HepG2 (cell line): ENCODE results near the gene HSD17B2. TPM values are rescaled to one million over a fixed set of nuclear protein-coding genes. Genes with fewer than 3 reads are reported as not detected.

Experiments used
- ARNT ChIP-seq: fragments of 450-650 bp; IDR thresholded peaks from 2 replicates; pipeline ENCODE4 v1.6.1; 2017
- FOSL1 ChIP-seq: sonication (generic); formaldehyde crosslinking; IDR thresholded peaks from 2 replicates; pipeline ENCODE4 v1.9.0; 2021; ENCODE audit warnings: missing genetic modification reagents, borderline replicate concordance
- PHB2 ChIP-seq: fragments of 450-650 bp; IDR thresholded peaks from 2 replicates; pipeline ENCODE4 v1.6.1; 2018; ENCODE audit not compliant: partially characterized antibody
- ZNF589 ChIP-seq: sonication (generic); formaldehyde crosslinking; conservative IDR thresholded peaks from 2 replicates; pipeline ENCODE4 v1.8.0; 2022; ENCODE audit warnings: mild to moderate bottlenecking, moderate library complexity, missing genetic modification reagents
- polyA plus RNA-seq, 8 experiments: library from polyadenylated mRNA; depleted of rRNA in 3 of 8; stranded (reverse) in 7 of 8; unstranded in 1 of 8; fragments of >200 nt; fragmentation: Illumina TruSeq in 4 of 8; extraction: Trizol in 4 of 8; gene quantifications; 2 replicates each; pipeline versions ENCODE4 v1.2.1 to v1.2.3, GENCODE V29; 2011 to 2016; ENCODE audit warnings: low read depth in 4 of 8, missing spikeins in 1 of 8, mixed read lengths in 1 of 8; ENCODE audit not compliant: insufficient read depth in 1 of 8
- total RNA-seq, 5 experiments: library from RNA; depleted of rRNA; stranded (reverse); fragments of >200 nt; fragmentation: Illumina TruSeq; extraction: Trizol; gene quantifications; 2 replicates each; pipeline ENCODE4 v1.2.3, GENCODE V29; 2016; ENCODE audit warnings: low read depth in 1 of 5
- TF ChIP-seq, protein P1 (sequence below), 2 experiments: fragments of 450-650 bp in 1 of 2; sonication (generic) in 1 of 2; formaldehyde crosslinking; IDR thresholded peaks; 2 replicates each; pipeline versions ENCODE4 v1.5.0 to v1.8.0; 2020 to 2022; ENCODE audit warnings: mild to moderate bottlenecking in 1 of 2, missing genetic modification reagents in 1 of 2
- TF ChIP-seq, protein P2 (sequence below): sonication (generic); formaldehyde crosslinking; IDR thresholded peaks from 2 replicates; pipeline ENCODE4 v1.4.0; 2020; ENCODE audit warnings: missing genetic modification reagents
- TF ChIP-seq, protein P3 (sequence below): sonication (generic); formaldehyde crosslinking; IDR thresholded peaks from 2 replicates; pipeline ENCODE4 v1.4.0; 2020; ENCODE audit warnings: missing genetic modification reagents

The HSD17B2 gene
- total and polyA plus RNA-seq, 2 of the 13 experiments (the other 11 are each of a cell fraction or from before 2014, with no cell fraction given), result 26.3 to 69.3 TPM

DNA sequence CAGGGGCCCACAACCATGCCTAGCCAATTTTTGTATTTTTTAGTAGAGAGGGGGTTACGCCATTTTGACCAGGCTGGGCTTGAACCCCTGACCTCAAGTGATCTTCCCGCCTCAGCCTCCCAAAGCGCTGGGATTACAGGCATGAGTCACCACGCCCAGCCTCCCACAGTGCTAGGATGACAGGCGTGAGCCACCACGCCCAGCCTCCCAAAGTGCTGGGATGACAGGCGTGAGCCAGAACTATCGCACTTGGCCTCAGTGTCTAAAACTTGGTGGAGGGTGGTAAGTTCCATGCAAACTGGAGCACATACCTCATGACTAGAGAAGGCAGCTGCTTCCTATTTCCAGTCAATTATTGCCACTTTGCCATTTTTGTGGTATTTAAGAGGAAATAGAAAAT is 7.1 kb downstream of the HSD17B2 start (continued):
- TF ChIP-seq, protein P1, sequence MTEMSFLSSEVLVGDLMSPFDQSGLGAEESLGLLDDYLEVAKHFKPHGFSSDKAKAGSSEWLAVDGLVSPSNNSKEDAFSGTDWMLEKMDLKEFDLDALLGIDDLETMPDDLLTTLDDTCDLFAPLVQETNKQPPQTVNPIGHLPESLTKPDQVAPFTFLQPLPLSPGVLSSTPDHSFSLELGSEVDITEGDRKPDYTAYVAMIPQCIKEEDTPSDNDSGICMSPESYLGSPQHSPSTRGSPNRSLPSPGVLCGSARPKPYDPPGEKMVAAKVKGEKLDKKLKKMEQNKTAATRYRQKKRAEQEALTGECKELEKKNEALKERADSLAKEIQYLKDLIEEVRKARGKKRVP (CRISPR knock-in tag; IDR thresholded peaks at IDR 0.05), result no peak
- TF ChIP-seq, protein P2, sequence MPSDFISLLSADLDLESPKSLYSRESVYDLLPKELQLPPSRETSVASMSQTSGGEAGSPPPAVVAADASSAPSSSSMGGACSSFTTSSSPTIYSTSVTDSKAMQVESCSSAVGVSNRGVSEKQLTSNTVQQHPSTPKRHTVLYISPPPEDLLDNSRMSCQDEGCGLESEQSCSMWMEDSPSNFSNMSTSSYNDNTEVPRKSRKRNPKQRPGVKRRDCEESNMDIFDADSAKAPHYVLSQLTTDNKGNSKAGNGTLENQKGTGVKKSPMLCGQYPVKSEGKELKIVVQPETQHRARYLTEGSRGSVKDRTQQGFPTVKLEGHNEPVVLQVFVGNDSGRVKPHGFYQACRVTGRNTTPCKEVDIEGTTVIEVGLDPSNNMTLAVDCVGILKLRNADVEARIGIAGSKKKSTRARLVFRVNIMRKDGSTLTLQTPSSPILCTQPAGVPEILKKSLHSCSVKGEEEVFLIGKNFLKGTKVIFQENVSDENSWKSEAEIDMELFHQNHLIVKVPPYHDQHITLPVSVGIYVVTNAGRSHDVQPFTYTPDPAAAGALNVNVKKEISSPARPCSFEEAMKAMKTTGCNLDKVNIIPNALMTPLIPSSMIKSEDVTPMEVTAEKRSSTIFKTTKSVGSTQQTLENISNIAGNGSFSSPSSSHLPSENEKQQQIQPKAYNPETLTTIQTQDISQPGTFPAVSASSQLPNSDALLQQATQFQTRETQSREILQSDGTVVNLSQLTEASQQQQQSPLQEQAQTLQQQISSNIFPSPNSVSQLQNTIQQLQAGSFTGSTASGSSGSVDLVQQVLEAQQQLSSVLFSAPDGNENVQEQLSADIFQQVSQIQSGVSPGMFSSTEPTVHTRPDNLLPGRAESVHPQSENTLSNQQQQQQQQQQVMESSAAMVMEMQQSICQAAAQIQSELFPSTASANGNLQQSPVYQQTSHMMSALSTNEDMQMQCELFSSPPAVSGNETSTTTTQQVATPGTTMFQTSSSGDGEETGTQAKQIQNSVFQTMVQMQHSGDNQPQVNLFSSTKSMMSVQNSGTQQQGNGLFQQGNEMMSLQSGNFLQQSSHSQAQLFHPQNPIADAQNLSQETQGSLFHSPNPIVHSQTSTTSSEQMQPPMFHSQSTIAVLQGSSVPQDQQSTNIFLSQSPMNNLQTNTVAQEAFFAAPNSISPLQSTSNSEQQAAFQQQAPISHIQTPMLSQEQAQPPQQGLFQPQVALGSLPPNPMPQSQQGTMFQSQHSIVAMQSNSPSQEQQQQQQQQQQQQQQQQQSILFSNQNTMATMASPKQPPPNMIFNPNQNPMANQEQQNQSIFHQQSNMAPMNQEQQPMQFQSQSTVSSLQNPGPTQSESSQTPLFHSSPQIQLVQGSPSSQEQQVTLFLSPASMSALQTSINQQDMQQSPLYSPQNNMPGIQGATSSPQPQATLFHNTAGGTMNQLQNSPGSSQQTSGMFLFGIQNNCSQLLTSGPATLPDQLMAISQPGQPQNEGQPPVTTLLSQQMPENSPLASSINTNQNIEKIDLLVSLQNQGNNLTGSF (CRISPR knock-in tag), result no peak
- no peak for TF ChIP-seq FOSL1 (CRISPR knock-in tag)
- no peak for TF ChIP-seq ARNT
- TF ChIP-seq, protein P3, sequence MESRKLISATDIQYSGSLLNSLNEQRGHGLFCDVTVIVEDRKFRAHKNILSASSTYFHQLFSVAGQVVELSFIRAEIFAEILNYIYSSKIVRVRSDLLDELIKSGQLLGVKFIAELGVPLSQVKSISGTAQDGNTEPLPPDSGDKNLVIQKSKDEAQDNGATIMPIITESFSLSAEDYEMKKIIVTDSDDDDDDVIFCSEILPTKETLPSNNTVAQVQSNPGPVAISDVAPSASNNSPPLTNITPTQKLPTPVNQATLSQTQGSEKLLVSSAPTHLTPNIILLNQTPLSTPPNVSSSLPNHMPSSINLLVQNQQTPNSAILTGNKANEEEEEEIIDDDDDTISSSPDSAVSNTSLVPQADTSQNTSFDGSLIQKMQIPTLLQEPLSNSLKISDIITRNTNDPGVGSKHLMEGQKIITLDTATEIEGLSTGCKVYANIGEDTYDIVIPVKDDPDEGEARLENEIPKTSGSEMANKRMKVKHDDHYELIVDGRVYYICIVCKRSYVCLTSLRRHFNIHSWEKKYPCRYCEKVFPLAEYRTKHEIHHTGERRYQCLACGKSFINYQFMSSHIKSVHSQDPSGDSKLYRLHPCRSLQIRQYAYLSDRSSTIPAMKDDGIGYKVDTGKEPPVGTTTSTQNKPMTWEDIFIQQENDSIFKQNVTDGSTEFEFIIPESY (CRISPR knock-in tag), result peak; percentile 73
- 0 out of 2 replicates have a peak, but pooled peaks have one; percentile 26 for TF ChIP-seq ZNF589 (CRISPR knock-in tag)
- no peak for TF ChIP-seq PHB2
